CD4-positive, alpha-beta T cell treated with Interleukin-6 for 4 hours (primary cell): ENCODE data around the gene VSTM1.
A peak's percentile ranks its signal among the peaks of the same experiment; 100 is the strongest.
"Not testable (repeated sequence)": the region's sequence is repeated elsewhere in the genome, so short reads cannot be mapped to it uniquely, and the experiment has no call there.

Source experiments
- DNase-seq: peaks from one replicate; pipeline ENCODE4 v3.0.0-alpha.2; 2020; ENCODE audit warnings: mixed read lengths

VSTM1 gene

GRCh38 chr19:54063350-54064116 lies at the start of gene VSTM1:
Gene VSTM1 (minus strand): TSS chr19:54063897. CDS start chr19:54063777, 120 bp downstream.
- DNase-seq: no peak

GRCh38 chr19:54109651-54110050 lies 46.0 kb upstream of the VSTM1 start:
- no peak for DNase-seq

GRCh38 chr19:54108496-54108895 lies 44.8 kb upstream of the VSTM1 start:
- DNase-seq: no peak

GRCh38 chr19:54107876-54108490 lies 44.3 kb upstream of the VSTM1 start:
- DNase-seq: no peak

GRCh38 chr19:54106716-54107115 lies 43.0 kb upstream of the VSTM1 start:
- DNase-seq: no peak

GRCh38 chr19:54105796-54106195 lies 42.1 kb upstream of the VSTM1 start:
- DNase-seq: no peak

GRCh38 chr19:54104998-54105715 lies 41.5 kb upstream of the VSTM1 start:
- no peak for DNase-seq

- peak; percentile 98 for DNase-seq
Observed at GRCh38 chr19:54102421-54103169, 38.9 kb upstream of the VSTM1 start, which contains the start of gene NDUFA3. Gene NDUFA3 (plus strand): TSS chr19:54102855. CDS start chr19:54102879, 24 bp downstream.

GRCh38 chr19:54100561-54100960 lies 36.9 kb upstream of the VSTM1 start, which contains the start of gene OSCAR:
Gene OSCAR (minus strand): TSS chr19:54100803. CDS start chr19:54100792, 11 bp downstream.
- DNase-seq: no peak

GRCh38 chr19:54099903-54100255 lies 36.2 kb upstream of the VSTM1 start:
- DNase-seq: not testable (repeated sequence)

GRCh38 chr19:54099190-54099902 lies 35.6 kb upstream of the VSTM1 start:
- DNase-seq: no peak

GRCh38 chr19:54096617-54097106 lies 33.0 kb upstream of the VSTM1 start:
- DNase-seq: peak; percentile 33

GRCh38 chr19:54095859-54096616 lies 32.3 kb upstream of the VSTM1 start:
- peak; percentile 69 for DNase-seq

GRCh38 chr19:54095136-54095858 lies 31.6 kb upstream of the VSTM1 start:
- no peak for DNase-seq

- no peak for DNase-seq
Observed at GRCh38 chr19:54094426-54095000, 30.8 kb upstream of the VSTM1 start.

GRCh38 chr19:54084410-54084809 lies 20.7 kb upstream of the VSTM1 start:
- DNase-seq: no peak

GRCh38 chr19:54081032-54081431 lies 17.3 kb upstream of the VSTM1 start, which contains the start of gene TARM1:
Gene TARM1 (minus strand): TSS chr19:54081365. CDS start chr19:54081340, 25 bp downstream.
- DNase-seq: no peak

GRCh38 chr19:54077334-54077733 lies 13.6 kb upstream of the VSTM1 start:
- DNase-seq: no peak

GRCh38 chr19:54074851-54075250 lies 11.2 kb upstream of the VSTM1 start:
- no peak for DNase-seq

- DNase-seq: no peak
Observed at GRCh38 chr19:54073829-54074228, 10.1 kb upstream of the VSTM1 start.
